ENCODE measurements around the gene PCDH15. TPM values are rescaled to one million over a fixed set of nuclear protein-coding genes. Genes with fewer than 3 reads are reported as not detected.

Gene PCDH15
- polyA plus RNA-seq, 1 of the 3 experiments (the other 2 are of a cell fraction): 0.03 TPM

GRCh38 chr10:54620352-54620751 lies 180.7 kb downstream of the PCDH15 start:
- POLR2A ChIA-PET: no interaction called here
- Histone ChIP-seq H3K36me3 (replicated peaks in 1 of 2; ENCODE audit: control insufficient read depth in 1 of 2, insufficient read depth in 2 of 2, low read length in 1 of 2) (no peaks in the 10 kb centered on the region), H3K79me2 (ENCODE audit: insufficient read depth) (no peaks in the 10 kb centered on the region), H3K4me1 (ENCODE audit: control insufficient read depth in 1 of 2, insufficient read depth in 2 of 2, low read depth in 1 of 2, low read length in 1 of 2) (no peaks in the 10 kb centered on the region), H2AFZ (ENCODE audit: low read depth) (no peak overlapping the region), H3K4me2 (no peak overlapping the region), H3K4me3 (ENCODE audit: low read depth in 2 of 2, low read length in 1 of 2) (no peak overlapping the region), H3K9ac (no peak overlapping the region), H3K27me3 (ENCODE audit: insufficient read depth) (no peaks in the 10 kb centered on the region), H4K20me1 (ENCODE audit: insufficient read depth) (no peaks in the 10 kb centered on the region), H3F3A (replicated peaks; ENCODE audit: insufficient read depth) (no peaks in the 10 kb centered on the region), H3K9me3 (no peaks in the 10 kb centered on the region), H3K9me2 (no peaks in the 10 kb centered on the region), H3K27ac (ENCODE audit: low read depth in 2 of 2, low read length in 1 of 2) (no peak overlapping the region)
- TF ChIP-seq NFIC (IDR thresholded peaks at IDR 0.05; ENCODE audit: borderline replicate concordance) (no peak), RXRA (IDR thresholded peaks at IDR 0.05; ENCODE audit: borderline replicate concordance, low read depth) (no peak), JUND (IDR thresholded peaks at IDR 0.05) (no peak), SMC3 (IDR thresholded peaks at IDR 0.05; ENCODE audit: low read depth, low read length) (no peak), GABPA (IDR thresholded peaks at IDR 0.05; ENCODE audit: low read depth) (no peak), TEAD4 (IDR thresholded peaks at IDR 0.05; ENCODE audit: borderline replicate concordance, insufficient read depth) (no peak), USF2 (IDR thresholded peaks at IDR 0.05; ENCODE audit: borderline replicate concordance, low read depth, low read length) (no peak), EP300 (IDR thresholded peaks at IDR 0.05; ENCODE audit: borderline replicate concordance in 1 of 2, low read depth in 1 of 2, low read length in 1 of 2) (no peak), RCOR1 (IDR thresholded peaks at IDR 0.05; ENCODE audit: low read length) (no peak), IRF3 (IDR thresholded peaks at IDR 0.05; ENCODE audit: low read depth, low read length) (no peak), SIN3A (IDR thresholded peaks at IDR 0.05; ENCODE audit: borderline replicate concordance, low read depth, low read length) (no peak), REST (IDR thresholded peaks at IDR 0.05; ENCODE audit: low read depth, low read length) (no peak), TAF1 (IDR thresholded peaks at IDR 0.05; ENCODE audit: borderline replicate concordance, low read depth, low read length) (no peak), TCF12 (IDR thresholded peaks at IDR 0.05) (no peak), NRF1 (IDR thresholded peaks at IDR 0.05; ENCODE audit: low read depth, low read length) (no peak), EZH2phosphoT487 (IDR thresholded peaks at IDR 0.05; ENCODE audit: borderline replicate concordance, low read depth) (no peak), FOXM1 (IDR thresholded peaks at IDR 0.05; ENCODE audit: low read depth) (no peak), GATA2 (CRISPR knock-in tag; IDR thresholded peaks at IDR 0.05) (no peak)
- TF ChIP-seq, protein P1, sequence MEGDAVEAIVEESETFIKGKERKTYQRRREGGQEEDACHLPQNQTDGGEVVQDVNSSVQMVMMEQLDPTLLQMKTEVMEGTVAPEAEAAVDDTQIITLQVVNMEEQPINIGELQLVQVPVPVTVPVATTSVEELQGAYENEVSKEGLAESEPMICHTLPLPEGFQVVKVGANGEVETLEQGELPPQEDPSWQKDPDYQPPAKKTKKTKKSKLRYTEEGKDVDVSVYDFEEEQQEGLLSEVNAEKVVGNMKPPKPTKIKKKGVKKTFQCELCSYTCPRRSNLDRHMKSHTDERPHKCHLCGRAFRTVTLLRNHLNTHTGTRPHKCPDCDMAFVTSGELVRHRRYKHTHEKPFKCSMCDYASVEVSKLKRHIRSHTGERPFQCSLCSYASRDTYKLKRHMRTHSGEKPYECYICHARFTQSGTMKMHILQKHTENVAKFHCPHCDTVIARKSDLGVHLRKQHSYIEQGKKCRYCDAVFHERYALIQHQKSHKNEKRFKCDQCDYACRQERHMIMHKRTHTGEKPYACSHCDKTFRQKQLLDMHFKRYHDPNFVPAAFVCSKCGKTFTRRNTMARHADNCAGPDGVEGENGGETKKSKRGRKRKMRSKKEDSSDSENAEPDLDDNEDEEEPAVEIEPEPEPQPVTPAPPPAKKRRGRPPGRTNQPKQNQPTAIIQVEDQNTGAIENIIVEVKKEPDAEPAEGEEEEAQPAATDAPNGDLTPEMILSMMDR (IDR thresholded peaks at IDR 0.05): no peak
- CTCF ChIA-PET: interaction anchor here (0.6 to 0.8 kb wide), 3 partner anchors 9 to 67 kb away, joined by 3 to 4 read pairs (median 3); no protein-coding TSS in a partner anchor
- WGBS (ENCODE audit: low lambda C conversion rate): 26% methylated on average over 2 of the region's 2 CpGs
- no peak for DNase-seq
